H1 (cell line): ENCODE results near the gene RAB30. TPM values are rescaled to one million over a fixed set of nuclear protein-coding genes. Genes with fewer than 3 reads are reported as not detected.

Experiments
- CTCF ChIA-PET: fragments of 300-600 bp; sonication (Branson Sonifier 250); formaldehyde crosslinking; loops from one replicate; lab custom pipeline; 2021; ENCODE audit not compliant: partially characterized antibody; lab: Charles Lee
- POLR2A ChIA-PET: fragments of 300-600 bp; sonication (Branson Sonifier 250); formaldehyde crosslinking; loops from one replicate; lab custom pipeline; 2021; ENCODE audit warnings: inconsistent platforms; ENCODE audit not compliant: partially characterized antibody; lab: Charles Lee
- DNase-seq, 2 experiments: peaks; one replicate each; pipeline versions ENCODE4 v3.0.0 to v3.0.0-alpha.2; 2010 to 2022; ENCODE audit warnings: low spot score in 2 of 2, low read depth in 1 of 2, mixed read lengths in 1 of 2
- FAIRE-seq: peaks from 2 replicates; lab custom pipeline; 2011; peaks lifted over from hg19 to GRCh38; lab: Jason Lieb, UNC
- H2AFZ ChIP-seq: 2 replicates; pipeline ENCODE4 v1.8.1; 2012; ENCODE audit warnings: low read length, inconsistent platforms
- H2AK5ac ChIP-seq: 2 replicates; pipeline ENCODE4 v1.6.1; 2013; ENCODE audit warnings: low read depth, low read length
- H2BK120ac ChIP-seq: replicated peaks from 2 replicates; pipeline ENCODE3; 2013; ENCODE audit warnings: low read depth, low read length, inconsistent platforms
- H2BK12ac ChIP-seq: 2 replicates; pipeline ENCODE4 v1.6.1; 2013; ENCODE audit warnings: low read depth, low read length
- H2BK15ac ChIP-seq: 2 replicates; pipeline ENCODE4 v1.6.1; 2013; ENCODE audit warnings: low read length
- H2BK20ac ChIP-seq: 2 replicates; pipeline ENCODE4 v1.6.1; 2013; ENCODE audit warnings: low read length
- H2BK5ac ChIP-seq: 2 replicates; pipeline ENCODE4 v1.6.1; 2013; ENCODE audit warnings: low read depth, low read length
- H3K14ac ChIP-seq: 2 replicates; pipeline ENCODE4 v1.6.1; 2013; ENCODE audit warnings: inconsistent platforms; ENCODE audit not compliant: insufficient read length
- H3K18ac ChIP-seq: 2 replicates; pipeline ENCODE4 v1.6.1; 2013; ENCODE audit warnings: low read length; ENCODE audit errors: extremely low read depth
- H3K23ac ChIP-seq: 2 replicates; pipeline ENCODE4 v1.6.1; 2013; ENCODE audit warnings: inconsistent platforms; ENCODE audit not compliant: insufficient read length
- H3K23me2 ChIP-seq: 2 replicates; pipeline ENCODE4 v1.6.1; 2013; ENCODE audit warnings: low read depth, low read length
- H3K27ac ChIP-seq: 2 replicates; pipeline ENCODE4 v1.6.1; 2011; ENCODE audit warnings: low read depth, low read length, inconsistent platforms
- H3K27me3 ChIP-seq, 4 experiments: replicated peaks in 1 of 4; 1 replicate in 1 of 4; 2 replicates in 3 of 4; pipeline versions ENCODE4 v1.6.1 to v1.8.1; 2011 to 2013; ENCODE audit warnings: low read length in 3 of 4, mild to moderate bottlenecking in 3 of 4, inconsistent platforms in 2 of 4, mixed read lengths in 2 of 4, moderate library complexity in 1 of 4; ENCODE audit not compliant: control insufficient read depth in 3 of 4, insufficient read depth in 3 of 4; ENCODE audit errors: extremely low read depth in 1 of 4
- H3K36me3 ChIP-seq, 4 experiments: 2 replicates each; pipeline versions ENCODE4 v1.6.1 to v1.8.1; 2011 to 2013; ENCODE audit warnings: mild to moderate bottlenecking in 4 of 4, low read length in 3 of 4, moderate library complexity in 2 of 4, control low read depth in 1 of 4, inconsistent platforms in 1 of 4; ENCODE audit not compliant: insufficient read depth in 4 of 4, control insufficient read depth in 2 of 4
- H3K4ac ChIP-seq: replicated peaks from 2 replicates; pipeline ENCODE3; 2013; ENCODE audit warnings: low read length, low read depth, mixed read lengths, inconsistent platforms; ENCODE audit not compliant: insufficient read length
- H3K4me1 ChIP-seq, 4 experiments: replicated peaks in 1 of 4; 1 replicate in 1 of 4; 2 replicates in 3 of 4; pipeline versions ENCODE4 v1.6.1 to v1.8.1; 2011 to 2013; ENCODE audit warnings: low read length in 3 of 4, inconsistent platforms in 2 of 4, mixed read lengths in 1 of 4; ENCODE audit not compliant: insufficient read depth in 4 of 4, control insufficient read depth in 3 of 4
- H3K4me2 ChIP-seq, 2 experiments: 2 replicates each; pipeline versions ENCODE4 v1.6.1 to v1.8.1; 2011 to 2013; ENCODE audit warnings: low read depth in 2 of 2, low read length in 2 of 2, control low read depth in 1 of 2, inconsistent platforms in 1 of 2, mild to moderate bottlenecking in 1 of 2; ENCODE audit not compliant: insufficient read depth in 1 of 2
- H3K4me3 ChIP-seq, 4 experiments: fragments of 200-600, 300-600 bp in 1 of 4; sonication (generic), shearing (Covaris generic), sonication (Bioruptor Twin) in 1 of 4; 2 replicates each; pipeline versions ENCODE4 v1.5.1 to v1.8.1; 2011 to 2016; ENCODE audit warnings: low read length in 4 of 4, low read depth in 3 of 4, control low read depth in 2 of 4, inconsistent platforms in 2 of 4, mild to moderate bottlenecking in 2 of 4, mixed read lengths in 1 of 4, moderate library complexity in 1 of 4; ENCODE audit not compliant: insufficient read depth in 2 of 4; ENCODE audit errors: extremely low read depth in 1 of 4
- H3K56ac ChIP-seq: replicated peaks from 2 replicates; pipeline ENCODE3; 2013; ENCODE audit warnings: low read depth, mild to moderate bottlenecking, mixed read lengths, low read length, inconsistent platforms; ENCODE audit not compliant: insufficient read length
- H3K79me1 ChIP-seq: 2 replicates; pipeline ENCODE4 v1.6.1; 2013; ENCODE audit warnings: low read depth, low read length, control low read depth
- H3K79me2 ChIP-seq, 2 experiments: 2 replicates each; pipeline versions ENCODE4 v1.6.1 to v1.8.1; 2012 to 2013; ENCODE audit warnings: low read length in 2 of 2, mild to moderate bottlenecking in 2 of 2, inconsistent platforms in 1 of 2; ENCODE audit not compliant: insufficient read depth in 2 of 2, control insufficient read depth in 1 of 2
- H3K9ac ChIP-seq, 4 experiments: replicated peaks in 1 of 4; 1 replicate in 1 of 4; 2 replicates in 3 of 4; pipeline versions ENCODE4 v1.6.1 to v1.8.1; 2011 to 2013; ENCODE audit warnings: low read depth in 3 of 4, low read length in 3 of 4, control low read depth in 2 of 4, mild to moderate bottlenecking in 2 of 4, moderate library complexity in 2 of 4, inconsistent platforms in 1 of 4; ENCODE audit errors: extremely low read depth in 1 of 4
- H3K9me3 ChIP-seq, 2 experiments: 2 replicates each; pipeline versions ENCODE4 v1.6.1 to v1.8.1; 2012 to 2013; ENCODE audit warnings: mild to moderate bottlenecking in 2 of 2, moderate library complexity in 2 of 2, control low read depth in 1 of 2, inconsistent platforms in 1 of 2, low read depth in 1 of 2, low read length in 1 of 2, mixed read lengths in 1 of 2; ENCODE audit not compliant: insufficient read depth in 2 of 2
- H4K20me1 ChIP-seq, 2 experiments: replicated peaks in 1 of 2; 2 replicates each; pipeline versions ENCODE3 to v1.8.1; 2011 to 2013; ENCODE audit warnings: inconsistent platforms in 2 of 2, low read length in 2 of 2, mild to moderate bottlenecking in 1 of 2; ENCODE audit not compliant: insufficient read depth in 2 of 2, control insufficient read depth in 1 of 2
- H4K5ac ChIP-seq: 2 replicates; pipeline ENCODE4 v1.6.1; 2013; ENCODE audit warnings: low read length, low read depth, mixed read lengths, inconsistent platforms; ENCODE audit not compliant: insufficient read length
- H4K8ac ChIP-seq: 2 replicates; pipeline ENCODE4 v1.8.0; 2013; ENCODE audit warnings: mild to moderate bottlenecking, moderate library complexity, low read length, inconsistent platforms; ENCODE audit not compliant: insufficient read depth; ENCODE audit errors: extremely low read depth
- H4K91ac ChIP-seq: replicated peaks from 2 replicates; pipeline ENCODE3; 2013; ENCODE audit warnings: low read length, mixed read lengths, inconsistent platforms; ENCODE audit not compliant: insufficient read length
- ATF3 ChIP-seq: IDR thresholded peaks from 2 replicates; pipeline ENCODE4 v1.6.1; 2011; ENCODE audit warnings: low read depth, mild to moderate bottlenecking, low read length; ENCODE audit not compliant: insufficient read depth
- BACH1 ChIP-seq: IDR thresholded peaks from 2 replicates; pipeline ENCODE4 v1.6.1; 2012; ENCODE audit warnings: low read length, improper control_type of control experiment
- FOSL1 ChIP-seq: IDR thresholded peaks from 2 replicates; pipeline ENCODE4 v1.6.1; 2011; ENCODE audit warnings: mild to moderate bottlenecking, low read depth, low read length, moderate library complexity; ENCODE audit not compliant: insufficient read depth
- JUN ChIP-seq: IDR thresholded peaks from 2 replicates; pipeline ENCODE4 v1.6.1; 2011; ENCODE audit warnings: low read depth, mild to moderate bottlenecking, improper control_type of control experiment, low read length
- KDM4A ChIP-seq: IDR thresholded peaks from one replicate; pipeline ENCODE4 v1.7.1; 2012; ENCODE audit warnings: low read depth, mild to moderate bottlenecking, moderate library complexity, low read length, inconsistent platforms; ENCODE audit not compliant: severe bottlenecking
- MAX ChIP-seq: IDR thresholded peaks from 2 replicates; pipeline ENCODE4 v1.6.1; 2012; ENCODE audit warnings: inconsistent platforms
- POLR2A ChIP-seq, 2 experiments: IDR thresholded peaks; 1 replicate in 1 of 2; 2 replicates in 1 of 2; pipeline ENCODE4 v1.6.1; 2011; ENCODE audit warnings: low read depth in 2 of 2, low read length in 2 of 2, mild to moderate bottlenecking in 2 of 2; ENCODE audit errors: control extremely low read depth in 1 of 2
- RAD21 ChIP-seq, 2 experiments: IDR thresholded peaks in 1 of 2; conservative IDR thresholded peaks in 1 of 2; 2 replicates each; pipeline ENCODE4 v1.6.1; 2011; ENCODE audit warnings: low read depth in 2 of 2, low read length in 2 of 2, improper control_type of control experiment in 1 of 2, inconsistent platforms in 1 of 2, mild to moderate bottlenecking in 1 of 2, moderate library complexity in 1 of 2
- SIN3A ChIP-seq, 2 experiments: IDR thresholded peaks in 1 of 2; conservative IDR thresholded peaks in 1 of 2; 2 replicates each; pipeline ENCODE4 v1.6.1; 2011 to 2012; ENCODE audit warnings: low read length in 2 of 2, improper control_type of control experiment in 1 of 2, low read depth in 1 of 2, mild to moderate bottlenecking in 1 of 2
- SP2 ChIP-seq: IDR thresholded peaks from 2 replicates; pipeline ENCODE4 v1.6.1; 2012; ENCODE audit warnings: mild to moderate bottlenecking, low read length, inconsistent platforms
- SRF ChIP-seq: IDR thresholded peaks from 2 replicates; pipeline ENCODE4 v1.6.1; 2011; ENCODE audit warnings: mild to moderate bottlenecking, low read depth, low read length, moderate library complexity
- TAF7 ChIP-seq: optimal IDR thresholded peaks from 2 replicates; pipeline ENCODE3; 2011; ENCODE audit warnings: low read depth, mild to moderate bottlenecking, inconsistent platforms, low read length, moderate library complexity, borderline replicate concordance
- WGBS, 2 experiments: shearing (Covaris generic) in 1 of 2; methylation state at CpG; one replicate each; pipeline versions ENCODE4 v1.1.6 to v1.1.7; 2013 to 2015; ENCODE audit warnings: low lambda C conversion rate in 2 of 2, mixed read lengths in 2 of 2, inconsistent platforms in 1 of 2, low coverage in 1 of 2, missing lambda C conversion rate in 1 of 2; ENCODE audit not compliant: insufficient replicate concordance in 2 of 2, insufficient coverage in 1 of 2, insufficient read length in 1 of 2; ENCODE audit errors: extremely low coverage in 1 of 2, missing lambda C conversion rate in 1 of 2; 5-methylcytosine and 5-hydroxymethylcytosine counted together
- polyA plus RNA-seq, 7 experiments: library from polyadenylated mRNA; depleted of rRNA in 3 of 7; stranded (reverse) in 5 of 7; unstranded in 2 of 7; fragments of >200 nt in 5 of 7; fragments of 200-250 nt in 2 of 7; gene quantifications; 1 replicate in 5 of 7; 2 replicates in 1 of 7; 4 replicates in 1 of 7; pipeline versions ENCODE4 v1.2.1 to v1.2.3, GENCODE V29; 2011 to 2013; ENCODE audit warnings: missing spikeins in 2 of 7, mixed read lengths in 2 of 7
- total RNA-seq: library from RNA; stranded (reverse); fragmentation: NEBNext Ultra II Directional; extraction: Animal tissue kit (Norgen Biotek cat#: 25700); gene quantifications from 2 replicates; pipeline ENCODE4 v1.2.1, GENCODE V29; 2021
- TF ChIP-seq, protein P1 (sequence below): IDR thresholded peaks from 2 replicates; pipeline ENCODE4 v1.6.1; 2012; ENCODE audit warnings: inconsistent platforms

Gene RAB30
- total and polyA plus RNA-seq, 2 of the 8 experiments (the other 6 are each of a cell fraction or from before 2014, with no cell fraction given), result 1.6 to 11.7 TPM

GRCh38 chr11:82944198-82944597, 127.5 kb downstream of the RAB30 start:
- CTCF ChIA-PET, result interaction anchor here (0.7 to 1.4 kb wide), 4 partner anchors 14 to 18 kb away, joined by 3 read pairs; no protein-coding TSS in a partner anchor
- Histone ChIP-seq H3K27ac (no peak overlapping the region), H4K5ac (no peak overlapping the region), H3K4me3 (no peak overlapping the region), H2AFZ (no peak overlapping the region), H4K8ac (no peak overlapping the region), H2BK20ac (no peak overlapping the region), H2BK120ac (no peak overlapping the region), H3K23ac (no peak overlapping the region), H2BK12ac (no peak overlapping the region), H3K14ac (no peak overlapping the region), H2AK5ac (no peak overlapping the region), H2BK15ac (no peak overlapping the region), H4K91ac (no peak overlapping the region), H3K36me3 (no peaks in the 10 kb centered on the region), H3K79me2 (no peaks in the 10 kb centered on the region), H3K4ac (no peak overlapping the region), H3K23me2 (no peaks in the 10 kb centered on the region; the same call in 1 of the 2 replicates), H3K9ac (no peak overlapping the region), H2BK5ac (no peak overlapping the region), H3K56ac (no peak overlapping the region), H4K20me1 (no peaks in the 10 kb centered on the region), H3K4me1 (no peaks in the 10 kb centered on the region), H3K9me3 (no peaks in the 10 kb centered on the region), H3K18ac (no peak overlapping the region), H3K27me3 (no peaks in the 10 kb centered on the region), H3K79me1 (no peaks in the 10 kb centered on the region), H3K4me2 (no peak overlapping the region)
- no peak for FAIRE-seq
- 80% methylated on average over 2 of the region's 2 CpGs; no CpG with 5 or more reads in 1 of the 2 experiments for WGBS, 2 experiments
- DNase-seq, result no peak
- POLR2A ChIA-PET, result no interaction called here
- TF ChIP-seq JUN, result no peak
- no peak for TF ChIP-seq SP2
- TF ChIP-seq, protein P1, sequence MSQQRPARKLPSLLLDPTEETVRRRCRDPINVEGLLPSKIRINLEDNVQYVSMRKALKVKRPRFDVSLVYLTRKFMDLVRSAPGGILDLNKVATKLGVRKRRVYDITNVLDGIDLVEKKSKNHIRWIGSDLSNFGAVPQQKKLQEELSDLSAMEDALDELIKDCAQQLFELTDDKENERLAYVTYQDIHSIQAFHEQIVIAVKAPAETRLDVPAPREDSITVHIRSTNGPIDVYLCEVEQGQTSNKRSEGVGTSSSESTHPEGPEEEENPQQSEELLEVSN, result no peak
- no peak for TF ChIP-seq SRF
- TF ChIP-seq RAD21 (IDR thresholded peaks at IDR 0.05 in 1 of 2, conservative IDR thresholded peaks at IDR 0.05 in 1 of 2; ENCODE audit: low read depth in 2 of 2, low read length in 2 of 2), result no peak
- TF ChIP-seq ATF3, result no peak
- TF ChIP-seq MAX, result no peak
- TF ChIP-seq KDM4A, result no peak
- no peak for TF ChIP-seq FOSL1
- no peak for TF ChIP-seq BACH1
- no peak for TF ChIP-seq TAF7
- TF ChIP-seq SIN3A (conservative IDR thresholded peaks at IDR 0.05 in 1 of 2, IDR thresholded peaks at IDR 0.05 in 1 of 2; ENCODE audit: low read depth in 1 of 2, low read length in 2 of 2), result no peak
- no peak for TF ChIP-seq POLR2A (IDR thresholded peaks at IDR 0.05; ENCODE audit: control extremely low read depth in 1 of 2, low read depth in 2 of 2, low read length in 2 of 2)
